Measurements from ENCODE around the gene FGD5. TPM values are rescaled to one million over a fixed set of nuclear protein-coding genes. Genes with fewer than 3 reads are reported as not detected.
A peak's percentile ranks its signal among the peaks of the same experiment; 100 is the strongest.

Gene FGD5
- total RNA-seq, 6 donors from 2014 or later: 26.8 to 90.4 (median 57.2) TPM

DNA sequence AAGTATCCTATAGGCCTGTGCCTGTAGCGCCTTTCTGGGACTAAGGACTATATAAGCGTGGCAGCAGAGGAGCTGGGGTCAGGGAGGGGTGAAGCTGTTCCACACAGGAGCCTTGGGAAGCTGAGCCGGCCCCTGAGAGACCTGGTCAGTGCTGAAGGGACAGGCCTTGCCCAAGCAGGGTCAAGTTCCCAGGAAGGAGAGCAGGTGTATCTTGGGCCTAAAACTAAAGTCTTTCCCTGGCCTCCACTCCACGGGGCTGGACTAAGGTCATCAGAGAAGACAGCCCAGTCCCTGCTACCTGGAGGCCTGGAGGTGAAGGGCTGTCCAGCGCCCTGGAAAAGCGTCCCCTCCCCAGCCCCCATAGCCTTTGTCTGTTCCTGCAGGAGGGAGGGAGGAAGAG is 104.7 kb downstream of the FGD5 start:
- H3K4me3 ChIP-seq: no peak overlapping the region
- no peak overlapping the region for H3K27ac ChIP-seq
- H3K4me1 ChIP-seq: peaks cover 3 to 12% (median 7%) of the 10 kb centered on the region in 4 donors
- TF ChIP-seq POLR2AphosphoS5 (IDR thresholded peaks at IDR 0.05) (no peak), EP300 (IDR thresholded peaks at IDR 0.05) (no peak)
- H3K36me3 ChIP-seq: peaks cover 0 to 46% (median 10%) of the 10 kb centered on the region in 4 donors
- 83% methylated on average over 6 of the region's 6 CpGs for WGBS, 2 donors
- ATAC-seq (ENCODE audit: low FRiP score in 2 of 2) (no peak), DNase-seq (no peak)
- no peaks in the 10 kb centered on the region for H3K27me3 ChIP-seq
- no peaks in the 10 kb centered on the region for H3K9me3 ChIP-seq

DNA sequence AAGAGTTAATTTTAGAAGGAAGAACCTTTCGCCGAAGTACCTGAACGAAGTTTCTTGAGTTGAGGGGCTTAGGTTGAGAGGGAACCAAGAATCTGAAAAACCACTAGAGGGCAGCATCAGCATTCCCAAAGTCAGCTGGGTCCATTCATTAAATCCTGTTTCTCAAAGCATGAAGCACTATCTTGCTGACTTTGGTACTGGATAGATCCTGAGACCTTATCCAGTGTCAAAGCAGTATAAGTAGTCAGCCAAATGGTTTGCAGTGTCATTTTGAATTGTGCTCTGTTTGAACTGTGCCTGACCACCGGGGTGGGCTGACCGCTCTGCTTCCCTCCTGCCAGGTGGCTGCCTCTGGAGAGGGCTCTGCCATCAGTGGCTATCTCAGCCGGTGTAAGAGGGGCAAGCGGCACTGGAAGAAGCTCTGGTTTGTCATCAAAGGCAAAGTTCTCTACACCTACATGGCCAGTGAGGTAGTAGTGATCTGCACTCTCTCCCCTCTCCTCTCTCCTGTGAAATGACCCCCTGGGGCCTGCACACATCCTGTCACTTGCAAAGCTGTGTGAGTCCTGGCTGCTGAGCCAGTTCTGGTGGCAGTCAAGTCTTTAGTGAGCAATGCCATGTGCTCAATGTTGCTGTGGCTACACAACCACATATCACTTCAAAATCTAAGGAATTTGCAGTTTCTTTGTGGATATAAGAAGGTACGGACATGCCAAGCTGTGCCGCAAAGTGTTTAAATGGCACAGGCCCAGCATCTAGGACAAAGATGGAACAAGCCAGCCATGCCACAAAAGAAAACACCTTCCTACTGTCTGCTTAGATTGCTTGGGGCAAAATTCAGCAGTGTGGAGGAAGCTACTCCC is 107.2 kb downstream of the FGD5 start:
- Histone ChIP-seq H3K4me3 (no peak overlapping the region), H3K27ac (no peak overlapping the region), H3K9me3 (no peaks in the 10 kb centered on the region), H3K4me1 (peaks cover 3 to 7% (median 5%) of the 10 kb centered on the region in 4 donors), H3K27me3 (no peaks in the 10 kb centered on the region), H3K36me3 (peaks cover 0 to 54% (median 10%) of the 10 kb centered on the region in 4 donors)
- TF ChIP-seq, protein P1, sequence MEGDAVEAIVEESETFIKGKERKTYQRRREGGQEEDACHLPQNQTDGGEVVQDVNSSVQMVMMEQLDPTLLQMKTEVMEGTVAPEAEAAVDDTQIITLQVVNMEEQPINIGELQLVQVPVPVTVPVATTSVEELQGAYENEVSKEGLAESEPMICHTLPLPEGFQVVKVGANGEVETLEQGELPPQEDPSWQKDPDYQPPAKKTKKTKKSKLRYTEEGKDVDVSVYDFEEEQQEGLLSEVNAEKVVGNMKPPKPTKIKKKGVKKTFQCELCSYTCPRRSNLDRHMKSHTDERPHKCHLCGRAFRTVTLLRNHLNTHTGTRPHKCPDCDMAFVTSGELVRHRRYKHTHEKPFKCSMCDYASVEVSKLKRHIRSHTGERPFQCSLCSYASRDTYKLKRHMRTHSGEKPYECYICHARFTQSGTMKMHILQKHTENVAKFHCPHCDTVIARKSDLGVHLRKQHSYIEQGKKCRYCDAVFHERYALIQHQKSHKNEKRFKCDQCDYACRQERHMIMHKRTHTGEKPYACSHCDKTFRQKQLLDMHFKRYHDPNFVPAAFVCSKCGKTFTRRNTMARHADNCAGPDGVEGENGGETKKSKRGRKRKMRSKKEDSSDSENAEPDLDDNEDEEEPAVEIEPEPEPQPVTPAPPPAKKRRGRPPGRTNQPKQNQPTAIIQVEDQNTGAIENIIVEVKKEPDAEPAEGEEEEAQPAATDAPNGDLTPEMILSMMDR (IDR thresholded peaks at IDR 0.05): peak; percentile 24 to 66 (median 58)
- TF ChIP-seq POLR2A (IDR thresholded peaks at IDR 0.05): no peak
- 70 to 76% methylated on average over 8 to 9 of the region's 9 CpGs for WGBS, 2 donors
- DNase-seq (no peak), ATAC-seq (ENCODE audit: low FRiP score in 2 of 2) (peak; percentile 44 to 52)

DNA sequence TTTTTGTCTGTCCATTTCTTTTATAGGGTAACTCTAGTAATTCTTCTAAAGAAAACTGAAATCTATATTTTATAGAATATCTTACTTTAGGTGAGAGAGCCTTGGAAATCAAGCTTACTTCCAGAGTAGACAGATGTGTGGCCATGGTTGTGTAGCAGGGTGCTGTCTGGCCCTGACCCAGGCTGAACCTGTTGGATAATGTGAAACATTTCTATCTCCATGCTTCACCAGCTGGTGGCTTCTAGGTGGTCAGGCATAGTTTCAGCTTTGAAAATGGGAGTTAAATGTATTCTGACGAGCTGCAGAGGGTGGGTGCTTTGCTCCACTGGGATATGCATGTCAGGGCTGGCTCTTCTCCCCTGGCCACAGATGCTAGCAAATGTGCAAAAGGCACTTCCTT is 107.8 kb downstream of the FGD5 start:
- no peak overlapping the region for H3K27ac ChIP-seq
- no peak for TF ChIP-seq POLR2AphosphoS5 (IDR thresholded peaks at IDR 0.05)
- TF ChIP-seq POLR2A (IDR thresholded peaks at IDR 0.05): no peak
- TF ChIP-seq, protein P1 (IDR thresholded peaks at IDR 0.05): no peak
- no peak for TF ChIP-seq EP300 (IDR thresholded peaks at IDR 0.05)
- WGBS, 2 donors: 65% methylated on average over 1 of the region's 1 CpG; no CpG with 5 or more reads in 1 of the 2 donors
- H3K27me3 ChIP-seq: no peaks in the 10 kb centered on the region
- DNase-seq: no peak
- H3K9me3 ChIP-seq: no peaks in the 10 kb centered on the region
- H3K4me1 ChIP-seq: peaks cover 0 to 4% (median under 1%) of the 10 kb centered on the region in 4 donors
- peaks cover 0 to 52% (median 10%) of the 10 kb centered on the region in 4 donors for H3K36me3 ChIP-seq
- H3K4me3 ChIP-seq: no peak overlapping the region
- ATAC-seq (ENCODE audit: low FRiP score in 2 of 2): no peak

DNA sequence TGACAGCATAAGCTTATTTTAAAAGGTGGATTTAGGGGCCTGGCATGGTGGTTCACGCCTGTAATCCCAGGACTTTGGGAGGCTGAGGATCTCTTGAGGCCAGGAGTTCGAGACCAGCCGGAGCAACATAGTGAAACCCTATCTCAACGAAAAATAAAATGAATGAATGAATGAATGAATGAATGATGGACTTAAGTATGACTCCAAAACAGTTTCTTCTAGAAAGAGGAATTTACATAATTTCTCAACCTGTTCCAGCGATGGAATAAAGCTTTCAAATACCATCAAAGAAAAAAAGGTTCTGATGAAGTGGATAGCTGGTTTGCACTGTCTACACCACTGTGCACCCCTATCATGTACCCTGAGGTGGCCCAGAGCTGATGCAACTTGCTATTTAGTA is 108.5 kb downstream of the FGD5 start:
- DNase-seq (no peak), ATAC-seq (ENCODE audit: low FRiP score in 2 of 2) (no peak)
- WGBS, 2 donors: 90 to 91% methylated on average over 5 of the region's 5 CpGs
- TF ChIP-seq, protein P1 (IDR thresholded peaks at IDR 0.05): no peak
- no peak for TF ChIP-seq POLR2AphosphoS5 (IDR thresholded peaks at IDR 0.05)
- no peak for TF ChIP-seq EP300 (IDR thresholded peaks at IDR 0.05)
- no peak for TF ChIP-seq POLR2A (IDR thresholded peaks at IDR 0.05)
- H3K27me3 ChIP-seq: no peaks in the 10 kb centered on the region
- no peak overlapping the region for H3K4me3 ChIP-seq
- peaks cover 0 to 4% (median 0%) of the 10 kb centered on the region in 4 donors for H3K4me1 ChIP-seq
- H3K27ac ChIP-seq: no peak overlapping the region
- peaks cover 0 to 52% (median 9%) of the 10 kb centered on the region in 4 donors for H3K36me3 ChIP-seq
- no peaks in the 10 kb centered on the region for H3K9me3 ChIP-seq

DNA sequence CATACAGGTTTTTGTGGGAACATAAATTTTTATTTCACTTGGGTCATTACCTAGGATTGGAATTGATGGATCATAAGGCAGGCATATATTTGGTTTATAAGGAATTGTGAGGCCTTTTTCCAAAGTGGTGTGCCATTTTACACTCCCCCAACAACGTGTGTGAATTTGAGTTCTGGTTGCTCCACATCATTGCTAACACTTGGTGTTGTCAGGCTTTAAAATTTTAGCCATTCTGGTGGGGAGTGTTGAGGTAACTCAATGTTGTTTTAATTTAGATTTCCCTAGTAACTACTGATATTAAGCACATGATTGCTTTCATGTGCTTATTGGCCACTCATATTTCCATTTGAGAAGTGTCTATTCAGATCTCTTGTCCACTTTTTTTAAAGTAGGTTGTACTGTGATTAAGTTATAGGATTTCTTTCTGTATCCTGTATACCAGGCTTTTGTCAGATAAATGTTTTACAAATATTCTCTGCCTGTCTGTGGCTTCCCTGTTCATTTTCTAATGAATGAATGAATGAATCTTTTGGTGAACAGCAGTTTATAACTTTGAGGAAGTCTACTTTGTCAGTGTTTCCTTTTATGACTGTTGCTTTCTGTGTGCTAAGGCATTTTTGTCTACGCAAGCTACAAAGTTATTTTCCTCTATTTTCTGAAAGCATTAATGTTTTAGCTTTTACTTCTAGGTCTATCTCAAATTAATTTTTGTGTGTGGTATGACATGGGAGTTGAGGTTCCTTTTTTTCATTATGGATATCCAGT is 110.7 kb downstream of the FGD5 start:
- no peak for ATAC-seq (ENCODE audit: low FRiP score in 2 of 2)
- H3K36me3 ChIP-seq: peaks cover 0 to 51% (median 6%) of the 10 kb centered on the region in 4 donors

More for the DNA sequence above, 110.7 kb downstream of the FGD5 start:
- 84 to 87% methylated on average over 2 of the region's 2 CpGs for WGBS, 2 donors
- TF ChIP-seq POLR2AphosphoS5 (IDR thresholded peaks at IDR 0.05): no peak
- TF ChIP-seq, protein P1 (IDR thresholded peaks at IDR 0.05): no peak
- TF ChIP-seq EP300 (IDR thresholded peaks at IDR 0.05): no peak
- TF ChIP-seq POLR2A (IDR thresholded peaks at IDR 0.05): no peak
- H3K27me3 ChIP-seq: no peaks in the 10 kb centered on the region
- H3K4me3 ChIP-seq: no peak overlapping the region
- H3K27ac ChIP-seq: no peak overlapping the region
- DNase-seq: no peak
- H3K9me3 ChIP-seq: no peaks in the 10 kb centered on the region
- peaks cover 0 to 4% (median 0%) of the 10 kb centered on the region in 4 donors for H3K4me1 ChIP-seq

Data from upper lobe of left lung (tissue), 6 donors.